GM21825 (cell line): ENCODE data around the gene BMP8B.

Experiments used
- ATAC-seq: cut with Tn5 transposase; IDR thresholded peaks from one replicate; pipeline ENCODE4 v1.9.1; 2021; ENCODE audit warnings: mild to moderate bottlenecking, moderate library complexity; ENCODE audit not compliant: unreplicated experiment

The BMP8B gene

GRCh38 chr1:39760074-39761008, 28.3 kb downstream of the BMP8B start:
- ATAC-seq, result no peak

DNA sequence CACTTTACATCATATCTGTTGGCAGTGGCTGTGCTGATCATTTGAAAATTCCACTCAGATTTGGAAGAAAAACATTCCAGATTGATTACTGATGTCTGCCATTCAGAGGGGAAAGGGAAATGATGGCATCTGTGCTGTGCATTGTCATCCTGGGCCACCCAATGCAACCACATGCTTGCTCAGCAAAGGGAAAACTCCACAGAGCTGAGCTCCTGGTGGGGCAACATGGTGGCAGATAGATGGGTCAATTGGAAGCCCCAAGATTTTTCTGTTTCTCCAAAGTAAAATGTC, 29.3 kb downstream of the BMP8B start:
- ATAC-seq, result no peak

- ATAC-seq, result no peak
Observed at GRCh38 chr1:39758556-39759435, 29.9 kb downstream of the BMP8B start.

DNA sequence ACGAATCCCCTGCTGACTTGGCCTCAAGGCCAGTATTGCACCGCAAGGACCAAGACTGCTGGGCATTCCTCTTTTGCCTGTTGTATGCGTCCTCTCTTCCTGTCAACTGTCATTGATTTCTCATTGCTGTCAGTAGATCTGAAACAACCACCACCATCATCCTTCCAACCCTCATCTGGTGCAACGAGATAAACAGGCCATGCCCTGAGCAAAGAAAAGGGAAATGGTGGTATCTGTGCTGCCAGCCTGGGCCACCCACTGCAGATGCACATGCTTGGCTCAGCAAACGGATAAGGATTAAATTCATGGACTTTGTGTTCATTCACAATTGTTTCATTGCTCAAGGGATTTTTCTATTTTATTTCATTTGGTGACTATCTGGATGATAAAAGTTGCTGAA, 31.2 kb downstream of the BMP8B start:
- ATAC-seq, result no peak

GRCh38 chr1:39755965-39756659, 32.6 kb downstream of the BMP8B start:
- ATAC-seq, result no peak

GRCh38 chr1:39754906-39755504, 33.7 kb downstream of the BMP8B start:
- no peak for ATAC-seq

DNA sequence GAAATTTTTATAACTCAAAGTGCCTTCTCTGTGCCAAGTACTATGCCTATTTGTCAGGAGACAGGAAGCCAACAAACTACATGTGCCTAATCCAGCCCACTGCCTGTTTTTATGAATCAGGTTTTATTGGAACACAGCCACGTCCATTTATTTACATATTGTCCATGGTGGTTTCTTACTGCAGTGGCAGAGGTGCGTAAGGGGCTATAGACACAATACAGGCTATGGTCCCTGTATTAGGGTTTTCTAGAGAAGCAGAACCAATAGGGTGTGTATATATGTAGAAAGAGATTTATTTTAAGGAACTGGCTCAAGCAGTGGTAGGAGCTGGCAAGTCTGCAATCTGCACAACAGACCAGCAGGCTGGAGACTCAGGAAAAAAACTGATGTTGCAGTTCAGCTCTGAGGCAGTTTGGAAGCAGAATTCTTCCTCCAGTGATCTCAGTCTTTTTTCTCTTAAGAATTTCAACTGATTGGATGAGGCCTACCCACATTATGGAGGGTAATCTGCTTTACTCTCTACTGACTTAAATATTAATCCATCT, 34.6 kb downstream of the BMP8B start:
- ATAC-seq, result no peak

- no peak for ATAC-seq
Observed at GRCh38 chr1:39753132-39754025, 35.3 kb downstream of the BMP8B start.

- no peak for ATAC-seq
Observed at GRCh38 chr1:39752703-39753102, 36.0 kb downstream of the BMP8B start.

DNA sequence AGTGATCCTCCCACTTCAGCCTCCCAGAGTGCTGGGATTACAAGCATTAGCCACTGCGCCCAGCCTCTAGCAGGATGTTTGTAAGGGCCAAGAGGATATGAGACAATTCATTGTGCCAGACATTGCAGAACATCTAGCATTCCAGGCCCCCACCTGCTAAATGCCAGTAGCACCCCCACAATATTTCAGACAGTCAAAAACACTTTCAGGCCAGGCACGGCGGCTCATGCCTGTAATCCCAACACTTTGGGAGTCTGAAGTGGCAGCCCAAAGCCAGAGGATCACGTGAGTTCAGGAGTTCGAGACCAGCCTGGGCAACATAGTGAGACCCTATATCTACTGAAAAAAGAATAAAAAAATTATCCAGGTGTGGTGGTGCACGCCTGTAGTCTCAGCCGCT, 37.1 kb downstream of the BMP8B start:
- ATAC-seq, result no peak

DNA sequence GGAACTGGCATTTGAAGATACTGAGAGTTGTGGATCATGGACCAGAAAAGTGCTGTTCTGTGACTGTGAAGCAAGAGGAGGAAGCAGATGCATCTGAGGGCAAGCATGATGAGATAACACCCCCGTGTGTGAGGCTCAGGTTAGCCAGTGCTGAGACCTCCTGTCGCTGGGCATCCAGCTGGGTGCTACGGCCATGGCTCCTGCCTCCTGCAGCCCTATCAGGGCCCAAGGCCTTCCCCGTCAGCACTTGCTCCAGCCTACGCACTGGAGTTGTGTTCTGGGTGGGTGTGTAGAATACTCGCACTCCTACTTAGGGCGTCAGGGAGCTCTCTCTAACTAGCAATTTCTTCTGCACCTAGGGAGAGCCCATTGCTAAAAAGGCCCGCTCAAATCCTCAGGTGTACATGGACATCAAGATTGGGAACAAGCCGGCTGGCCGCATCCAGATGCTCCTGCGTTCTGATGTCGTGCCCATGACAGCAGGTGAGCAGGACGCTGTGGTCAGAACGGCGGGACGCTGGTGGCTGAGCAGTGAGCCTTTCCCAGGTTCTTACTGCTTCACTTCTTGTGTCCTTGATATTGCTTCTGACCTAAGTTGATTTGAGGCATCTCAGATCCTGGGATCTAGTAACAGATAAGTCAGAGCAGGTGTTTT, 43.5 kb downstream of the BMP8B start:
- ATAC-seq, result no peak

- ATAC-seq, result peak; percentile 80
Observed at GRCh38 chr1:39738622-39739366, 49.9 kb downstream of the BMP8B start, which contains the start of gene PPIE. Gene PPIE (plus strand): TSS chr1:39738882. CDS start chr1:39738901, 19 bp downstream.

- no peak for ATAC-seq
Observed at GRCh38 chr1:39737546-39738169, 51.0 kb downstream of the BMP8B start.

GRCh38 chr1:39735731-39736130, 52.9 kb downstream of the BMP8B start:
- no peak for ATAC-seq

GRCh38 chr1:39733161-39733560, 55.5 kb downstream of the BMP8B start:
- no peak for ATAC-seq

GRCh38 chr1:39732730-39733129, 55.9 kb downstream of the BMP8B start:
- no peak for ATAC-seq

DNA sequence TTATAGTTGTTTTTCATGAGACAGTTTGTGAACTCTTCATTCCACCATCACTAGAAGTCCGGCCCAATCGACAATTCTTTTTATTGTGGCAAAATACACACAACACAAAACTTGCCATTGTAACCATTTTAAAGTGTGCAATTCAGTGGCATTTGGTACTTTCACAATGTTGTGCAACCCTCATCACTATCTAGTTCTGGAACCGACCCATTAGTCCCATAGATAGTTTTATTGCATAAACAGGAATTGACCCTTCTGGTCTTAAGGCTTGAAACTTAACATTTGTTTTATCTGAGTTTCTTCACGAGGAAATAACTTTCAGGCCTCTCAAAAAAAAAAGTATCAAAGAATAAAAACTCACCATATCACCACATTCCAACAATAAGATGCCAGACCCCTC, 58.8 kb downstream of the BMP8B start:
- no peak for ATAC-seq

DNA sequence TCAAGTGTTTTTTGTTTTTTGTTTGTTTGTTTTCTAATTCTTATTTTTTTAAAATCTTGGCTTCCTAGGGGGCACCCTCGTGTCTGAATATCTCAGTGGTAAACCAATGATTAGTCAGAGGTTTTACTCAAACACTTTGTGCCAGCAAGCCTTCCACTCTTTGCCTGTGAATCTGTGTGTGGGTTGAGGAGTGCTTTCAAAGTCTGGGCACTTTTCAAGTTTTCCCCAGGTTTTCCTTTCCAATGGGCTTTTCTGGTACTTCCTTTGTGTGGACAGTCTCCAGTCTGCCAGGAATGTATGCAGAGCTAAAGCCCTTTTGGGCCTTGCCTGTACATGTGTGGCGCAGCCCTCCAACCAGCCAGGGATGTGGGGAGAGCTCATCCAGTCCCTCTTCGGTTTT, 59.6 kb downstream of the BMP8B start:
- ATAC-seq, result no peak
